H1 (cell line): ENCODE results near the gene ADARB2. TPM values are rescaled to one million over a fixed set of nuclear protein-coding genes. Genes with fewer than 3 reads are reported as not detected.
A peak's percentile ranks its signal among the peaks of the same experiment; 100 is the strongest.

Source experiments
- CTCF ChIA-PET: fragments of 300-600 bp; sonication (Branson Sonifier 250); formaldehyde crosslinking; loops from one replicate; lab custom pipeline; 2021; ENCODE audit not compliant: partially characterized antibody; lab: Charles Lee
- POLR2A ChIA-PET: fragments of 300-600 bp; sonication (Branson Sonifier 250); formaldehyde crosslinking; loops from one replicate; lab custom pipeline; 2021; ENCODE audit warnings: inconsistent platforms; ENCODE audit not compliant: partially characterized antibody; lab: Charles Lee
- DNase-seq, 2 experiments: peaks; one replicate each; pipeline versions ENCODE4 v3.0.0 to v3.0.0-alpha.2; 2010 to 2022; ENCODE audit warnings: low spot score in 2 of 2, low read depth in 1 of 2, mixed read lengths in 1 of 2
- FAIRE-seq: peaks from 2 replicates; lab custom pipeline; 2011; peaks lifted over from hg19 to GRCh38; lab: Jason Lieb, UNC
- H2AFZ ChIP-seq: 2 replicates; pipeline ENCODE4 v1.8.1; 2012; ENCODE audit warnings: low read length, inconsistent platforms
- H2AK5ac ChIP-seq: 2 replicates; pipeline ENCODE4 v1.6.1; 2013; ENCODE audit warnings: low read depth, low read length
- H2BK120ac ChIP-seq: replicated peaks from 2 replicates; pipeline ENCODE3; 2013; ENCODE audit warnings: low read depth, low read length, inconsistent platforms
- H2BK12ac ChIP-seq: 2 replicates; pipeline ENCODE4 v1.6.1; 2013; ENCODE audit warnings: low read depth, low read length
- H2BK15ac ChIP-seq: 2 replicates; pipeline ENCODE4 v1.6.1; 2013; ENCODE audit warnings: low read length
- H2BK20ac ChIP-seq: 2 replicates; pipeline ENCODE4 v1.6.1; 2013; ENCODE audit warnings: low read length
- H2BK5ac ChIP-seq: 2 replicates; pipeline ENCODE4 v1.6.1; 2013; ENCODE audit warnings: low read depth, low read length
- H3K14ac ChIP-seq: 2 replicates; pipeline ENCODE4 v1.6.1; 2013; ENCODE audit warnings: inconsistent platforms; ENCODE audit not compliant: insufficient read length
- H3K18ac ChIP-seq: 2 replicates; pipeline ENCODE4 v1.6.1; 2013; ENCODE audit warnings: low read length; ENCODE audit errors: extremely low read depth
- H3K23ac ChIP-seq: 2 replicates; pipeline ENCODE4 v1.6.1; 2013; ENCODE audit warnings: inconsistent platforms; ENCODE audit not compliant: insufficient read length
- H3K23me2 ChIP-seq: 2 replicates; pipeline ENCODE4 v1.6.1; 2013; ENCODE audit warnings: low read depth, low read length
- H3K27ac ChIP-seq: 2 replicates; pipeline ENCODE4 v1.6.1; 2011; ENCODE audit warnings: low read depth, low read length, inconsistent platforms
- H3K27me3 ChIP-seq, 4 experiments: replicated peaks in 1 of 4; 1 replicate in 1 of 4; 2 replicates in 3 of 4; pipeline versions ENCODE4 v1.6.1 to v1.8.1; 2011 to 2013; ENCODE audit warnings: low read length in 3 of 4, mild to moderate bottlenecking in 3 of 4, inconsistent platforms in 2 of 4, mixed read lengths in 2 of 4, moderate library complexity in 1 of 4; ENCODE audit not compliant: control insufficient read depth in 3 of 4, insufficient read depth in 3 of 4; ENCODE audit errors: extremely low read depth in 1 of 4
- H3K36me3 ChIP-seq, 4 experiments: 2 replicates each; pipeline versions ENCODE4 v1.6.1 to v1.8.1; 2011 to 2013; ENCODE audit warnings: mild to moderate bottlenecking in 4 of 4, low read length in 3 of 4, moderate library complexity in 2 of 4, control low read depth in 1 of 4, inconsistent platforms in 1 of 4; ENCODE audit not compliant: insufficient read depth in 4 of 4, control insufficient read depth in 2 of 4
- H3K4ac ChIP-seq: replicated peaks from 2 replicates; pipeline ENCODE3; 2013; ENCODE audit warnings: low read length, low read depth, mixed read lengths, inconsistent platforms; ENCODE audit not compliant: insufficient read length
- H3K4me1 ChIP-seq, 4 experiments: replicated peaks in 1 of 4; 1 replicate in 1 of 4; 2 replicates in 3 of 4; pipeline versions ENCODE4 v1.6.1 to v1.8.1; 2011 to 2013; ENCODE audit warnings: low read length in 3 of 4, inconsistent platforms in 2 of 4, mixed read lengths in 1 of 4; ENCODE audit not compliant: insufficient read depth in 4 of 4, control insufficient read depth in 3 of 4
- H3K4me2 ChIP-seq, 2 experiments: 2 replicates each; pipeline versions ENCODE4 v1.6.1 to v1.8.1; 2011 to 2013; ENCODE audit warnings: low read depth in 2 of 2, low read length in 2 of 2, control low read depth in 1 of 2, inconsistent platforms in 1 of 2, mild to moderate bottlenecking in 1 of 2; ENCODE audit not compliant: insufficient read depth in 1 of 2
- H3K4me3 ChIP-seq, 4 experiments: fragments of 200-600, 300-600 bp in 1 of 4; sonication (generic), shearing (Covaris generic), sonication (Bioruptor Twin) in 1 of 4; 2 replicates each; pipeline versions ENCODE4 v1.5.1 to v1.8.1; 2011 to 2016; ENCODE audit warnings: low read length in 4 of 4, low read depth in 3 of 4, control low read depth in 2 of 4, inconsistent platforms in 2 of 4, mild to moderate bottlenecking in 2 of 4, mixed read lengths in 1 of 4, moderate library complexity in 1 of 4; ENCODE audit not compliant: insufficient read depth in 2 of 4; ENCODE audit errors: extremely low read depth in 1 of 4
- H3K56ac ChIP-seq: replicated peaks from 2 replicates; pipeline ENCODE3; 2013; ENCODE audit warnings: low read depth, mild to moderate bottlenecking, mixed read lengths, low read length, inconsistent platforms; ENCODE audit not compliant: insufficient read length
- H3K79me1 ChIP-seq: 2 replicates; pipeline ENCODE4 v1.6.1; 2013; ENCODE audit warnings: low read depth, low read length, control low read depth
- H3K79me2 ChIP-seq, 2 experiments: 2 replicates each; pipeline versions ENCODE4 v1.6.1 to v1.8.1; 2012 to 2013; ENCODE audit warnings: low read length in 2 of 2, mild to moderate bottlenecking in 2 of 2, inconsistent platforms in 1 of 2; ENCODE audit not compliant: insufficient read depth in 2 of 2, control insufficient read depth in 1 of 2
- H3K9ac ChIP-seq, 4 experiments: replicated peaks in 1 of 4; 1 replicate in 1 of 4; 2 replicates in 3 of 4; pipeline versions ENCODE4 v1.6.1 to v1.8.1; 2011 to 2013; ENCODE audit warnings: low read depth in 3 of 4, low read length in 3 of 4, control low read depth in 2 of 4, mild to moderate bottlenecking in 2 of 4, moderate library complexity in 2 of 4, inconsistent platforms in 1 of 4; ENCODE audit errors: extremely low read depth in 1 of 4
- H3K9me3 ChIP-seq, 2 experiments: 2 replicates each; pipeline versions ENCODE4 v1.6.1 to v1.8.1; 2012 to 2013; ENCODE audit warnings: mild to moderate bottlenecking in 2 of 2, moderate library complexity in 2 of 2, control low read depth in 1 of 2, inconsistent platforms in 1 of 2, low read depth in 1 of 2, low read length in 1 of 2, mixed read lengths in 1 of 2; ENCODE audit not compliant: insufficient read depth in 2 of 2
- H4K20me1 ChIP-seq, 2 experiments: replicated peaks in 1 of 2; 2 replicates each; pipeline versions ENCODE3 to v1.8.1; 2011 to 2013; ENCODE audit warnings: inconsistent platforms in 2 of 2, low read length in 2 of 2, mild to moderate bottlenecking in 1 of 2; ENCODE audit not compliant: insufficient read depth in 2 of 2, control insufficient read depth in 1 of 2
- H4K5ac ChIP-seq: 2 replicates; pipeline ENCODE4 v1.6.1; 2013; ENCODE audit warnings: low read length, low read depth, mixed read lengths, inconsistent platforms; ENCODE audit not compliant: insufficient read length
- H4K8ac ChIP-seq: 2 replicates; pipeline ENCODE4 v1.8.0; 2013; ENCODE audit warnings: mild to moderate bottlenecking, moderate library complexity, low read length, inconsistent platforms; ENCODE audit not compliant: insufficient read depth; ENCODE audit errors: extremely low read depth
- H4K91ac ChIP-seq: replicated peaks from 2 replicates; pipeline ENCODE3; 2013; ENCODE audit warnings: low read length, mixed read lengths, inconsistent platforms; ENCODE audit not compliant: insufficient read length
- ASH2L ChIP-seq: fragments of 200-600, 300-600 bp; sonication (generic); IDR thresholded peaks from one replicate; pipeline ENCODE4 v1.7.1; 2017; ENCODE audit warnings: low read length
- POU5F1 ChIP-seq: IDR thresholded peaks from 2 replicates; pipeline ENCODE4 v1.6.1; 2011; ENCODE audit warnings: low read depth, mild to moderate bottlenecking, low read length, moderate library complexity
- SIRT6 ChIP-seq: IDR thresholded peaks from one replicate; pipeline ENCODE4 v1.7.1; 2012; ENCODE audit warnings: low read length, inconsistent platforms
- WGBS, 2 experiments: shearing (Covaris generic) in 1 of 2; methylation state at CpG; one replicate each; pipeline versions ENCODE4 v1.1.6 to v1.1.7; 2013 to 2015; ENCODE audit warnings: low lambda C conversion rate in 2 of 2, mixed read lengths in 2 of 2, inconsistent platforms in 1 of 2, low coverage in 1 of 2, missing lambda C conversion rate in 1 of 2; ENCODE audit not compliant: insufficient replicate concordance in 2 of 2, insufficient coverage in 1 of 2, insufficient read length in 1 of 2; ENCODE audit errors: extremely low coverage in 1 of 2, missing lambda C conversion rate in 1 of 2; 5-methylcytosine and 5-hydroxymethylcytosine counted together
- polyA plus RNA-seq, 7 experiments: library from polyadenylated mRNA; depleted of rRNA in 3 of 7; stranded (reverse) in 5 of 7; unstranded in 2 of 7; fragments of >200 nt in 5 of 7; fragments of 200-250 nt in 2 of 7; gene quantifications; 1 replicate in 5 of 7; 2 replicates in 1 of 7; 4 replicates in 1 of 7; pipeline versions ENCODE4 v1.2.1 to v1.2.3, GENCODE V29; 2011 to 2013; ENCODE audit warnings: missing spikeins in 2 of 7, mixed read lengths in 2 of 7
- total RNA-seq: library from RNA; stranded (reverse); fragmentation: NEBNext Ultra II Directional; extraction: Animal tissue kit (Norgen Biotek cat#: 25700); gene quantifications from 2 replicates; pipeline ENCODE4 v1.2.1, GENCODE V29; 2021
- TF ChIP-seq, protein P1 (sequence below): IDR thresholded peaks from 2 replicates; pipeline ENCODE4 v1.6.1; 2012; ENCODE audit warnings: low read length, inconsistent platforms
- TF ChIP-seq, protein P2 (sequence below): IDR thresholded peaks from 2 replicates; pipeline ENCODE4 v1.6.1; 2011; ENCODE audit warnings: low read depth, mild to moderate bottlenecking, low read length; ENCODE audit not compliant: insufficient read depth

ADARB2 gene
- total and polyA plus RNA-seq, 2 of the 8 experiments (the other 6 are each of a cell fraction or from before 2014, with no cell fraction given) = 2.2 to 2.8 TPM

DNA sequence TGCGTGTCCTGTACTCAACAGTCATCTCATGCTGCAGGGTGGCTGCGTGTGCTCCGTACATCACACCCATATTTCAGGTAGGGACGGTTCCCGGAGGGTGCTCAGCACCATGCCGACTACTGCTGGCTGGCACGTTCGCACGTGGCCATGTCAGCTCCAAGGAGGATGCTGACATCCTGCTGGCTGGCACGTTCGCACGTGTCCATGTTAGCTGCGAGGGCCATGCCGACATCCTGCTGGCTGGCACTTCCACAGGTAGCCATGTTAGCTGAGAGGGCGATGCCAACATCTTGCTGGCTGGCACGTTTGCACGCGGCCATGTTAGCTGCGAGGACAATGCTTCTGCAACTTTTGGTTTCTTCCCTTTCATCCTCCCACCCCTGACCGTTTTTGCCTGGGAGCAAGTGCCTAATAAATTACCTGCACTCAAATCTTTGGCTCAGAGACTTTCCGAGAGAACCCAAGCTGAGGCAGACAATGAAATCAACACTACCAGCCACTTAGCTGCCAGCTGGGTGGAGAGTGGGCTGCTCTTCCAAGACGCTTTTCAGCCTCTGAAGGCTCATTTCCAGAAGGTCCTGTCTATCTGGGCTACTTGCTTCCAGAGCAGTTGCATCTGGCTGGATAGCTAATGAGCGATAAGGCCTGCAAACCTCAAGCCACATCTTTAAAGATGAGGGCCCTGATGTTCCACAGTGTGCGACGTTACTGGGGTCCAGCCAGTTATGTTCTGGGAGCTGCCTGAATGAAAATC, 576.6 kb downstream of the ADARB2 start:
- CTCF ChIA-PET = interaction anchor here (0.6 to 1.9 kb wide), 5 partner anchors 11 to 1632 kb away, joined by 3 to 6 read pairs (median 4); no protein-coding TSS in a partner anchor
- no peak for FAIRE-seq

More for the DNA sequence above, 576.6 kb downstream of the ADARB2 start:
- H3K27me3 ChIP-seq = peaks cover 0 to 2% (median 0%) of the 10 kb centered on the region in 4 experiments; a peak in 2 of 7 replicates
- DNase-seq = peak in 1 of 2 experiments; percentile 33
- H3K79me1 ChIP-seq = no peaks in the 10 kb centered on the region
- WGBS, 2 experiments = 91% methylated on average over 25 of the region's 25 CpGs; no CpG with 5 or more reads in 1 of the 2 experiments
- no peak overlapping the region for H2BK120ac ChIP-seq
- no peaks in the 10 kb centered on the region for H3K79me2 ChIP-seq
- H2BK5ac ChIP-seq = peak overlapping the region; percentile 35; the same call in 1 of the 2 replicates
- H3K56ac ChIP-seq = no peak overlapping the region
- no peak overlapping the region for H4K8ac ChIP-seq
- H3K23me2 ChIP-seq = no peaks in the 10 kb centered on the region
- no peaks in the 10 kb centered on the region; a peak in 1 of 7 replicates for H3K4me1 ChIP-seq
- H4K5ac ChIP-seq = no peak overlapping the region
- no peak overlapping the region for H3K27ac ChIP-seq
- no peaks in the 10 kb centered on the region for H3K9me3 ChIP-seq
- H3K4ac ChIP-seq = peak overlapping the region; percentile 58
- POLR2A ChIA-PET = interaction anchor here (0.7 kb wide), 1 partner anchor 187 kb away, joined by 6 read pairs; no protein-coding TSS in a partner anchor
- no peak overlapping the region for H3K18ac ChIP-seq
- no peak overlapping the region for H3K9ac ChIP-seq
- H2BK15ac ChIP-seq = peak overlapping the region; percentile 67; the same call in 1 of the 2 replicates
- H3K4me2 ChIP-seq = no peak overlapping the region
- no peaks in the 10 kb centered on the region for H4K20me1 ChIP-seq
- H2BK20ac ChIP-seq = 0 out of 2 replicates have a peak overlapping the region, but pooled peaks have one; percentile 27
- H3K23ac ChIP-seq = no peak overlapping the region
- H2AFZ ChIP-seq = no peak overlapping the region
- H3K4me3 ChIP-seq = no peak overlapping the region
- no peak overlapping the region for H2AK5ac ChIP-seq
- H4K91ac ChIP-seq = peak overlapping the region; percentile 20
- no peak overlapping the region for H3K14ac ChIP-seq
- TF ChIP-seq ASH2L = no peak
- TF ChIP-seq, protein P1, sequence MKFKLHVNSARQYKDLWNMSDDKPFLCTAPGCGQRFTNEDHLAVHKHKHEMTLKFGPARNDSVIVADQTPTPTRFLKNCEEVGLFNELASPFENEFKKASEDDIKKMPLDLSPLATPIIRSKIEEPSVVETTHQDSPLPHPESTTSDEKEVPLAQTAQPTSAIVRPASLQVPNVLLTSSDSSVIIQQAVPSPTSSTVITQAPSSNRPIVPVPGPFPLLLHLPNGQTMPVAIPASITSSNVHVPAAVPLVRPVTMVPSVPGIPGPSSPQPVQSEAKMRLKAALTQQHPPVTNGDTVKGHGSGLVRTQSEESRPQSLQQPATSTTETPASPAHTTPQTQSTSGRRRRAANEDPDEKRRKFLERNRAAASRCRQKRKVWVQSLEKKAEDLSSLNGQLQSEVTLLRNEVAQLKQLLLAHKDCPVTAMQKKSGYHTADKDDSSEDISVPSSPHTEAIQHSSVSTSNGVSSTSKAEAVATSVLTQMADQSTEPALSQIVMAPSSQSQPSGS = no peak
- TF ChIP-seq, protein P2, sequence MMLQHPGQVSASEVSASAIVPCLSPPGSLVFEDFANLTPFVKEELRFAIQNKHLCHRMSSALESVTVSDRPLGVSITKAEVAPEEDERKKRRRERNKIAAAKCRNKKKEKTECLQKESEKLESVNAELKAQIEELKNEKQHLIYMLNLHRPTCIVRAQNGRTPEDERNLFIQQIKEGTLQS = no peak
- no peak for TF ChIP-seq SIRT6
- TF ChIP-seq POU5F1 = no peak
- H2BK12ac ChIP-seq = peak overlapping the region; percentile 80; the same call in 1 of the 2 replicates
- H3K36me3 ChIP-seq = no peaks in the 10 kb centered on the region
